ENCODE measurements around the gene RPS27. TPM values are rescaled to one million over a fixed set of nuclear protein-coding genes. Genes with fewer than 3 reads are reported as not detected.
"Not testable (repeated sequence)": the region's sequence is repeated elsewhere in the genome, so short reads cannot be mapped to it uniquely, and the experiment has no call there.

The RPS27 gene
- total RNA-seq, 2 experiments from 2014 or later, result 1,861 to 1,992 TPM

DNA sequence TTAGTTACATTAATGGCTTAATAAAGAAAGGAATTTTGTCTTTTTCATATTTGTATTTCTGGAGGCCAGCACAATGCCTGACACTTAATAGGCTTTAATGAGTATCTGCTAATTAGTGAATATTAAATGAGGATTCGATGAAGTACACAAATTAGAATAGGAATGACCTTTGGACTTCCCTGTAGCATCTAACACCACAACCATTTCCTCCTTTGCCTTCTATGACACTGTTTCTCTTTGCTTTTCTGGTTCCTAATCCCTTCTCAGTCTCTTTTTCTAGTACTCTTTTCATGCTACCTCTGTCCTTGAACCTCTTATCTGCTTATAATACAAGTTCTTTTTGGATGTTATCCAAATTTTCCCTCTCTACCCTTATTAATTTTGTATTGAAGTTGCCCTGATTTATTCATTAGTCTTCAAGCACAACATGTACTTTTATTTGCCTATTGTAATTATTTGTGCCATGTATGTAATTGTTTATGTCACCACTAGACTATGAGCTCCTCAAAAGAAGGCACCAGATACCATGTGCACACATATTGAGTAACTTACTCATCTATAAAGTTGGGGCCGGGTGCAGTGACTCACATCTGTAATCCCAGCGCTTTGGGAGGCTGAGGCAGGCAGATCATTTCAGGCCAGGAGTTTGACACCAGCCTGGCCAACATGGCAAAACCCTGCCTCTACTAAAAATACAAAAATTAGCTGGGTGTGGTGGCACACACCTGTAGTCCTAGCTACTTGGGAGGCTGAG, 23.8 kb downstream of the RPS27 start:
- peak; percentile 20 for DNase-seq
- CTCF ChIA-PET, result interaction anchor here (1.0 kb wide), 1 partner anchor 25 kb away, joined by 3 read pairs; no protein-coding TSS in a partner anchor
- intact Hi-C loops (cut with micrococcal nuclease), result no loop called here
- Mint-ChIP-seq H3K9me3 (no peaks in the 10 kb centered on the region), H3K36me3 (no peaks in the 10 kb centered on the region), H3K4me1 (ENCODE audit: low read depth) (no peaks in the 10 kb centered on the region), H3K4me3 (no peak overlapping the region), H3K27me3 (no peaks in the 10 kb centered on the region), H3K27ac (no peak overlapping the region)
- POLR2A ChIA-PET, result no interaction called here

- H3K27ac Mint-ChIP-seq, result no peak overlapping the region
- H3K4me3 Mint-ChIP-seq, result no peak overlapping the region
- no peaks in the 10 kb centered on the region for H3K4me1 Mint-ChIP-seq (ENCODE audit: low read depth)
- POLR2A ChIA-PET, result no interaction called here
- CTCF ChIA-PET, result no interaction called here
- no peaks in the 10 kb centered on the region for H3K36me3 Mint-ChIP-seq
- DNase-seq, result no peak
- intact Hi-C loops (cut with micrococcal nuclease), result no loop called here
- H3K9me3 Mint-ChIP-seq, result no peaks in the 10 kb centered on the region
- no peaks in the 10 kb centered on the region for H3K27me3 Mint-ChIP-seq
Measured at GRCh38 chr1:154019269-154019668, 28.7 kb downstream of the RPS27 start.

- POLR2A ChIA-PET, result no interaction called here
- DNase-seq, result no peak
- no peak overlapping the region for H3K27ac Mint-ChIP-seq
- no peaks in the 10 kb centered on the region for H3K4me1 Mint-ChIP-seq (ENCODE audit: low read depth)
- intact Hi-C loops (cut with micrococcal nuclease), result no loop called here
- no peaks in the 10 kb centered on the region for H3K36me3 Mint-ChIP-seq
- no peaks in the 10 kb centered on the region for H3K9me3 Mint-ChIP-seq
- H3K4me3 Mint-ChIP-seq, result no peak overlapping the region
- H3K27me3 Mint-ChIP-seq, result no peaks in the 10 kb centered on the region
- CTCF ChIA-PET, result no interaction called here
Measured at GRCh38 chr1:154019940-154020339, 29.4 kb downstream of the RPS27 start.

- H3K4me1 Mint-ChIP-seq (ENCODE audit: low read depth); DNase-seq; H3K36me3 Mint-ChIP-seq; H3K4me3 Mint-ChIP-seq; H3K27ac Mint-ChIP-seq; H3K9me3 Mint-ChIP-seq; H3K27me3 Mint-ChIP-seq; intact Hi-C loops (cut with micrococcal nuclease); POLR2A ChIA-PET; CTCF ChIA-PET: not testable (repeated sequence)
Measured at GRCh38 chr1:154033697-154034096, 43.1 kb downstream of the RPS27 start.

Small RNA genes lying within 50 kb of the gene (microRNA-seq; reads per million reads assigned to microRNA genes)
- 2.0 reads per million for gene MIR6737 (ENCODE audit: borderline microRNAs expressed, borderline number of aligned reads, borderline replicate concordance)

Other genes starting within 250 kb of the RPS27 start
- gene SLC27A3, start 215.4 kb upstream of the RPS27 start, total RNA-seq, result 1 to 10 TPM; 5.9 to 7.8 TPM
- gene GATAD2B, start 67.8 kb upstream of the RPS27 start, total RNA-seq, result 10 to 100 TPM; 66.4 to 67.9 TPM
- gene DENND4B, start 44.0 kb upstream of the RPS27 start, total RNA-seq, result 100 to 1,000 TPM in 1 of 2 experiments, 10 to 100 TPM in 1; 98.1 to 108 TPM
- gene CRTC2, start 32.1 kb upstream of the RPS27 start, total RNA-seq, result 10 to 100 TPM; 60.8 to 78.0 TPM
- gene SLC39A1, start 27.2 kb upstream of the RPS27 start, total RNA-seq, result 10 to 100 TPM; 67.0 to 68.7 TPM
- 1 to 10 TPM; 8.5 to 8.7 TPM for gene CREB3L4, start 22.9 kb upstream of the RPS27 start, total RNA-seq
- gene JTB, start 13.1 kb upstream of the RPS27 start, total RNA-seq, result 100 to 1,000 TPM; 134 to 136 TPM
- 1 to 10 TPM; 2.9 to 4.1 TPM for gene RAB13, start 4.4 kb upstream of the RPS27 start, total RNA-seq
- gene NUP210L, start 164.3 kb downstream of the RPS27 start, total RNA-seq, result under 1 TPM; 0.05 to 0.12 TPM
- 100 to 1,000 TPM; 726 to 736 TPM for gene TPM3, start 201.3 kb downstream of the RPS27 start, total RNA-seq
- not detected for gene CFAP141, start 215.6 kb downstream of the RPS27 start, total RNA-seq
- 100 to 1,000 TPM; 180 to 183 TPM for gene UBAP2L, start 230.2 kb downstream of the RPS27 start, total RNA-seq

Measured in activated CD4-positive, alpha-beta memory T cell treated with anti-CD3 and anti-CD28 coated beads for 36 hours (primary cell).